HG02870 (cell line): Measurements from ENCODE around the gene PDXP.
"Not testable (repeated sequence)": the region's sequence is repeated elsewhere in the genome, so short reads cannot be mapped to it uniquely, and the experiment has no call there.

Experiments
- ATAC-seq: cut with Tn5 transposase; IDR thresholded peaks from one replicate; pipeline ENCODE4 v1.9.1; 2021; ENCODE audit warnings: mild to moderate bottlenecking, moderate library complexity; ENCODE audit not compliant: unreplicated experiment

The PDXP gene

DNA sequence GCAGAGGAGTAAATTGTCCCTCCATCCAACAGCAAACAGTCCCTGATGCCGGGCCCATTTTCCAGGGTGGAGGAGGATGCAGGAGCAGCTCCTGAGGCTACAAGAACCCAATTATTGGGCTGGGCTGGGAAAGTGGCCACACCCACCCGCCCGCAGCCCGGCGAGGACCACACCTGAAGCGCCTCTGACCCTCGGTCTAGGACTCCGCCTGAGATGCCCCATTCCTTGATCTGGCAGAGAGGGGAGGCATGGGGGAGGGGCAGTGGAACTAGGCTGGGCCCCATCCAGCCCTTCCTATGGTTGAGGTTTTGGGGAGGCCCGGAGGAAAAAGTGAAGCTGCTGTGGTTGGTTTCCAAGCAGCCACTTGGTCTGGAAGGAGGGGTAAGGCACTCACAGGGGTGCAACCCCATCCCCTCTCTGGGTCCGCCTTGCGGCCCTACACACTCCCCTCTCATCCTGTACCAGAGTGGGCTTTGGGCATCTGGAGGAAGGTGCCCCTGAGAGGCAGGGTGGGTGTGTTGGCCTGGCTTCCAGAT is 14.5 kb downstream of the PDXP start:
- no peak for ATAC-seq

DNA sequence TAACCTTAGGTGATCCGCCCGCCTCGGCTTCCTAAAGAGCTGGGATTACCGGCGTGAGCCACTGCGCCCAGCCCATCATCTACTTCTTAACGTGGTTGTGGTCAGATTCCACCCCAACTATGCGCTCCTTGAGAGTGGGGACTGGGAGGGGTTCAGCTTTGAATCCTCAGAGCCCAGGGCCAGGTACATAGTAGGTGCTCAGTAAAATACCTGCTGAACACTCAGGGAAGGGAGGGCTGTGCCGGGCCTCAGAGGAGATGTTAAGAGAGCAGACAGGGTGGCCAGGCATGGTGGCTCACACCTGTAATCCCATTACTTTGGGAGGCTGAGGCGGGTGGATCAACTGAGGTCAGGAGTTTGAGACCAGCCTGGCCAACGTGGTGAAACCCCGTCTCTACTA is 15.7 kb downstream of the PDXP start:
- ATAC-seq = no peak

DNA sequence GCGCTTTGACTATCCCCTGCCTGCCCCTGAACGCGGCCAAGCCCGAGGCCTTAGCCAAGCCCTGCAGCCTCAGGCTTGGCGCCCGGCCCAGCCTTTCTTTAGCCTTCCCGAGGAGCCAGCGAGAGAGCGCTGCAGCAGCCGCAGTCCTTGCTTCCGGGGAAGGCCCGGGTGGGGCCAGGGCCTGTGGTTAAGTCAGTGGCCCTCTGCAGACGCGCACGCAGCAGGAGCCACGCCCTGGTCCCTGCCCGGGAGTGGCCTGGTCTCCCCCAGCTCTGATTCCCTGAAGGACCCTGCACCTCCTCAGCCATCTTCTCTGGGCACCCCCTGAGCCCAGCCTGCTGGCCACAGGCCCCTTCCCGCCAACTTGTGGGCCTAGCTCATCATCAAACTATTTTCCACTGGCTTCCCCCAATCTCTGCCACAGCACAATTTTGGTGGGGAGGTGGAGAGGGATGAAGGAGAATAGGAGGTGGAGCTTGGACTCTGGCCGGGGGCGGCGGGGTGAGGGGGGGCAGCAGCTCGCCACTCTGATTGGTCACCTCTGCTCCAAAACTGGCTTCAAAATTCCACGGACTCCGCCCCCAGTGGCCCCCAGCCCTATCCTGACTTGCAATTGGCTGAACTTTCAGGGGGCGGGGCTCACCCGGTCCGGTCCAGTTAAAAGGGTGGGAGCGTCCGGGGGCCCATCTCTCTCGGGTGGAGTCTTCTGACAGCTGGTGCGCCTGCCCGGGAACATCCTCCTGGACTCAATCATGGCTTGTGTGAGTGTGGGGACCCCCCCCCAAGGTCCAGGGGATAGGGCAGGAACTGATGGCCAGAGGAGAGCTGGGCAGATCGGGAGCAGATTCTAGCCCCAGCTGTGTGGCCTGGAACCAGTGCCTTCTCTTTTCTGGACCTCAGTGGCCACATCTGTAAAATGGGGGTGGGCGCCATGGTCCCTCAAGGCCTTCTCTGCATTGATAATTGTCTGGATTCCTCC is 16.7 kb downstream of the PDXP start, which contains the start of gene LGALS1:
LGALS1 (plus strand) TSS at position 686 of the 979 bp plus-strand sequence; CDS start at position 753, 67 bp downstream.
- no peak for ATAC-seq

DNA sequence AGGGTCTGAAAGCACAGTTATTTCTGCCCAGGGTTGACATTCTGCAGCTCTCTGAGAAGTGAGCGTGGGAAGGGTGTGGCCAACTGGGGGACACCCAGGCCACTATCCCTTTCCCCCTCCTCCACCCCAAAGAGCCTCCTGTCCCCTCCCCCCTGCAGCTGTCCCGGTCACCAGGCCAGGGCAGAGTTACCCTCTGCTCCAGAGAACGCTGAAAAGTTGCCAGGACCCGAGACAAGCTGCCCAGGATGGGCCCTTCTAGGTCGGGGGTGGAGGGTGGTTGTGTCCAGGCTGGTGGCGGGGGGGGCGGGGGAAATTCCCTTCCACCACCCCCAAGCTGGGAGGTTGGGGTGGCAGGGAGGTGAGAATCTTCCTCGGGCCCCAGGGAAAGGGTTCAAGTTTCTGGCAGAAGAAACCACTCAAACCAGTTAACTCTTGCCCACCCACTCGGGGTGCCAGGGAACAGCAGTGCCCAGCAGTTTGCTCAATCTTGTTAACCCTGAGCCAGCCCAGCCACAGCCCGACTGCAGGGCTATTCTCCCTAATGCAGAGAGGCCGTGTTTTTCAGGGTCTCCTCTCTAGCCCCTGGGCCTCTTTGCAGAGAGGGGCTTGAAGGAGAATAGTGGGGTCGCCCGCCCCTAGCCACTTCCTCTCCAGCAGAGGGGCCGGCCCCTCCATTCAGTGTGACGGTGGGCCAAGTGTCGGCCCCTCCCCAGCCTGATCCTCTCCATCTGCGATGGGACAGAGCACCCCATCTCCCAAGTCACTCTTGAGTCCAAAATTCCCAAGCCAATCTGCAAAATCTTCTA is 17.6 kb downstream of the PDXP start:
- ATAC-seq = no peak

DNA sequence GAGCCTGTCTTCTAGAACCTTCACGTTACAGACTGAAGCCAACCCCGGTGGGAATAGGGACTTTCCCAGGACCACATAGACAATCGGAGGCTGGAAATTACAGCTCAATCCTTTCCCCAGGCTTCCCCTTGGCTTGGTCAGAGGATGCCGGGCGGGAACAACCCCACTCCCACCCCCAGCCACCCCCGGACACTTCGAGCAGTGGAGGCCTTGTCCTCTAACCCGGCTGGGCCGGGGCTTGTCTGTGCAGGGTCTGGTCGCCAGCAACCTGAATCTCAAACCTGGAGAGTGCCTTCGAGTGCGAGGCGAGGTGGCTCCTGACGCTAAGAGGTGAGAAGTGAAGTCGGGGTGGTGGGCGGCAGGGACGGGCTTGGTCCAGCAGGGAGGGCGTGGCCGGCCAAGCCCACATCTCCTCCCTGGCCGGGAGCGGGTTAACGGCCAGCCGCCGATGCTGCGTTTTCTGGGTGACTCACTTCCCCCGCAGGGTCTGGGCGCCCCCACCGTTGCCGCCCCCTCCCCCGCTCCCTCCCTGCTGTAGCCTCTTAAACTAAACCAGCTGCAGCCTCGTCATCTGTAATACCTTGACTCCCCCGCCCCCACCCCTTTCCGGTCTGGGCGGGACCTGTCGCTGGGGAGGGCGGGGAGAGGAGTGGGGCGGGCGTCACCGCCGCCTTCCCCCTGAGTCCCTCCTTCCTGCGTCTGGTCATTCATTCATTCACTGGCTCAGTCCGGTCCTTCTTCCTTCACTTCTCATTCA is 18.4 kb downstream of the PDXP start:
- no peak for ATAC-seq

DNA sequence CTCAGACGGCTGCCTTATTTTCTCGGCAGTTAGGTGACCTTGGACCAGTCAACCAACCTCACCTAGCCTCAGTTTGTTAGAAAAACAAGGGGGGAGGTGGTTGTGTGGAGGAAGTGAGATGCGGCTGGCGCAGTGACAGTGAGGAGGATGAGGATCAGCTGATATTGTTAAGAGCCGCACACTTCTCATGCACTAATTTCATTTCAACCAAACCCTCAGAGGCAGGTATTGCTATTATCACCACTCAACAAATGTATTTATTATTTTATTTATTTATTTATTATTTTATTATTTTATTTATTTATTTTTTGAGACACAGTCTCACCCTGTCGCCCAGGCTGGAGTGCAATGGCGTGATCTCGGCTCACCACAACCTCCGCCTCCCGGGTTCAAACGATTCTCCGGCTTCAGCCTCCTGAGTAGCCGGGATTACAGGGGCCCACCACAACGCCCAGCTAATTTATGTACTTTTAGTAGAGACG is 19.0 kb downstream of the PDXP start:
- no peak for ATAC-seq

DNA sequence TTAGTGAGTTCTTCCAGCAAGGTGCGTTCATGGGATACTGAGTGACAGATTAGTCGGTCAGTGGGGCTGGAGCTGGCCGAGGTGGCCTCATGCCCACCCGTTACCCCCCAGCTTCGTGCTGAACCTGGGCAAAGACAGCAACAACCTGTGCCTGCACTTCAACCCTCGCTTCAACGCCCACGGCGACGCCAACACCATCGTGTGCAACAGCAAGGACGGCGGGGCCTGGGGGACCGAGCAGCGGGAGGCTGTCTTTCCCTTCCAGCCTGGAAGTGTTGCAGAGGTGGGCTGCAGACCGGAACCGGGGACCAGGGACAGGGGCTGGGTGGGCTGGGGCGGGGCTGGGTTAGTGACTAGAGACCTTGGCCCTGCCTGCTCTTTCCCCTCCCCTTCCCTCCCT is 19.8 kb downstream of the PDXP start:
- ATAC-seq = no peak

DNA sequence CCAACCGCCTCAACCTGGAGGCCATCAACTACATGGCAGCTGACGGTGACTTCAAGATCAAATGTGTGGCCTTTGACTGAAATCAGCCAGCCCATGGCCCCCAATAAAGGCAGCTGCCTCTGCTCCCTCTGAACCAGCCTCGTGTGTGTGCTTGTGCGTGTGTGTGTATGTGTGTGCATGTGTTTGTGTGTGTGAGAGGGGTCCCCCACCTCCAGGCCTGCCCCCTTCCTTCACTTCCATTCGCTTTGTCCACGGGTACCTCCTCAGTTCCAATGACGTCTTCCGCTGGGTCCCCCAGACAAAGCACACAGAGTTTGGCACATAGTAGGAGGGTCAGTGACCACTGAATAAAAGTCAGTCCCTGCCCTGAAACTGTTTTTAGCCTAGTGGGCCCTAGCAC is 21.1 kb downstream of the PDXP start:
- ATAC-seq = no peak

DNA sequence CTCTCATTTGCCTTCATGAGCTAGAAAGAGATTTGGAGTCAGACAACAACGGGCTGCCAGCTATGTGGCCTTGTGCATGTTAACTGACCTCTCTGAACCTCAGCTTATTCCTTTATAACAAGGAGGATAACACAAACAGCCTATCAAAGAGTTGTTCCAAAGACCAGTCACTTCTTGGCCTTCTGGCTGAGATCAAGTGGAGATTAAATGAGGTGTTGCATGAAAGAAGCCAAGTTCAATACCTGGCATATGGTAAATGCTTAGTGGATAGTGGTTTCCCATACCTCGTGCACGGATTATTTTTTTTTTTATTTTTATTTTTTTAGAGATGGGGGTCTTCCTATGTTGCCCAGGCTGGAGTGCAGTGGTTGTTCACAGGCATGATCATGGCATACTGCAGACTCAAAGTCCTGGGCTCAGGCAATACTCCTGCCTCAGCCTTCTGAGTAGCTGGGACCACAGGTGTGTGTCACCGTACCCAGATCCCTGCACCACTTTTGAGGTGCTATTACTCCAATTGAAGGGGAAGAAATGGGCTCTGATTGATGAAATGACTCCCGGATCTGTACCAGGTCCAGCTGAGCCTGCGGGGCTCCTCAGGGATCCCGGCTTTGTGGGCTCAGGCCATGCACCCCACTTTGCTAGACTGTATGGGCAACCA is 21.8 kb downstream of the PDXP start:
- no peak for ATAC-seq

DNA sequence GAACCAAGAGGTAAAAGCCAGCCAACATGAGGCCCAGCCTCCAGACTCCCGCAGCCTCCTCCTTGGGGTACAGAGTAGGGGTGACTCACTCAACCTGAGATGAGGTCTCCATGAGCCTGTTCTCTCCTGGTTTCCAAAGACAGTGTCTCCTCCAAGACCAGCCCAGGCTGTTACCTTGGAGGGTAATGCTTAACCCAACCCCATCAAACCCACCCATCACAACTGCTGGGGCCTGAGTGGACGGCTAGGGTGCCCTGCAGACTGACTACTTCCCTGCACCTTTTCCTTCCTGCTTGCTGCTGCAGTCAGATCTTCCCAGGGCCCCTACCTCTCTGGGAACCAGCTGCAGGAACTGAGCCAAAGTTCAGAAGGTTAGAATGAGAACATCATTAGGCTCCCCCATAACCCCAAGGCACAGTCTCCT is 22.5 kb downstream of the PDXP start:
- no peak for ATAC-seq

DNA sequence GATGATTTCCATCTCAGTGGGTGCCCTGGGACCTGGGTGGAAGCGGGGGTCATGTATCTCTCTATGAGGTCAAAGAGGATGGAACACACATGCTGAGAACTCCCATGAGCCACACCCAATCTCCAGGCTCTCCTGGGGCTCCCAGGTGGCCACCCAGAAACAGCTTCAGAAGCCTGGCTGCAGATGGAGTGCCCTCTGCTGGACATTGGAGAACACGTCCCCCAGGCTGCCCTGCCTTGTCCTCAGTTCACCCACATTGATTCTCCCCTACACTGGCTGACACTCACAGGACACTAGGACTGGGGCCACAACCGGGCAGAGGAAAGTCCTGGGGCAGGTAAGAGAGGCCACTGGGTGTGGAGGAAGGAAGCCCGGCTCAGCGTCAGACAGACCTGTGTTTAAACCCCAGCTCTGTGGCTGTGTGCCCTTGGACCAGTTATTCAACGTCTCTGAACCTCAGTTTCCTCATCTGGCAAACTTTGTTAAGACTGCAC is 23.1 kb downstream of the PDXP start:
- no peak for ATAC-seq

DNA sequence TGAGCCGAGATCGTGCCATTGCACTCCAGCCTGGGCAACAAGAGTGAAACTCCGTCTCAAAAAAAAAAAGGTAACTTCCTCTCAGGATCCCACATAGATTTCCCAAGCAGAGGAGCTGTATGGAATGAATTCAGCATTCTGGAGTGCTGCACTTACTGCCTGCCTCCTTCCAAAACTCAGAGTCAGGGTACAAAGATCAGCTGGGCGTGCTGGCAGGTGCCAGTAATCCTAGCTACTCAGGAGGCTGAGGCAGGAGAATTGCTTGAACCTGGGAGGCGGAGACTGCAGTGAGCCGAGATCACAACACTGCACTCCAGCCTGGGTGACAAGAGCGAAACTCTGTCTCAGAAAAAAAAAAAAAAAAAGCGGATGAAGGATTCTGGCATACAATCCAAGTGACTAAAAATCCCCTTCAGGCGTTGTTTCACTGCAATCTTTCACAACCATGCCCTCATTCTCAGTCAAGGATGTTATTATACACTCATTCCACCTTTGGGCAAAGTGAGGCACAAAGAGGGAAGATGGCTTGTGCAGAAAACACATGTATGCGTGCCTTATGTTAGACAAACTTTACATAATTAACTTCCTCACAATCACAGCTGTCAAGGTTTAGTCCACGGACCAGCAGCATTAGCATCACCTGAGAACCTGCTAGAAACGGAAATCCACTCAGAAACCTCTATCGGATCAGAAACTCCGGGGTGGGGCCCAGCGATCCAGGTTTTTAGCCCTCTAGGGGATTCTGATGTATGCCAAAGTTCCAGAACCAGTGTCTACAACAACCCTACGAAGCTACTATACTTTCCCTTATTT is 26.5 kb downstream of the PDXP start:
- ATAC-seq = no peak

DNA sequence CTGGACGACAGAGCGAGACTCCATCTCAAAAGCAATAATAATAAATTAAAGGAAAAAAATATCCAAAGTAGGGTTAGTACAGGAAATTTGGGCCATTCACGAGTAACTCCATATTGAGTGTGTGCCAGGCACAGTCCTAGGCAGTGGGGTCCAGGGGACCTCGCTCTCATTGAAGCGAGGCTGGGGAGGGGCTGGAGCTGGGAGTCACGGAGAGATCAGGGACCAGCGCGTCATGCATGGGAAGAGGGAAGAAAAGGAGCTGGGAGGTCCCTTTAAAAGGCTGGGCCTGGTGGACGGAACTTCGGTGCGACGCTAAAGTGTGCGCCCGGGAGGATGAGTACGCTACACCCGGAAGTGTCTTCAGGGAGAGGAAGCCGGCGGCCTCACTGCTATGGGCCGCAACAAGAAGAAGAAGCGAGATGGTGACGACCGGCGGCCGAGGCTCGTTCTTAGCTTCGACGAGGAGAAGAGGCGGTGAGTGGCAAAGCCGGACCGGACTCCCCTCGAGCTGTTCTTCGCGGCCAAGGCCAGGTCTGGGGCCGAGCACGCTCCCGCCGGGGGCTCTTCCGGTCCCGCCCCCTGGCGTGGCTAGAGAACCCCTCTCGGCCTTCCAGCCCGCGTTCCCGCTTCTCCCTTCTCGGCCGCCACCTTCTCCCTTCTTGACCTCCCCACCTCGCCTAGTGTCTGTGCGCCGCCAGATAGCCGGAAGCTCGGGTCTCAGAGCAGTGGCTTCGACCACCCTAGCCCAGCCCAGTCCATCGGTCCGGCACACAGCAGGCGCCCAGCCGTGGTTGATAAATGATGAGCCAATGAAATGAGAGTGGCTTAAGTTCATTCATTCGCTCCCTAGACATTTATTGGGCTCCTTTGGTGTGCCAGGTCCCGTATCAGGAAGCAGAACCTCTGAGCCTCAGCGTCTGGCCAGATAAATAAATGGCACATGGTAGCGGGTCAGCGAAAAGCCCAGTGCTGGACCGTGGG is 27.8 kb downstream of the PDXP start, which contains the start of gene NOL12:
NOL12 (plus strand) TSS at position 342 of the 981 bp plus-strand sequence; CDS start at position 392, 50 bp downstream.
- peak; percentile 63 for ATAC-seq

DNA sequence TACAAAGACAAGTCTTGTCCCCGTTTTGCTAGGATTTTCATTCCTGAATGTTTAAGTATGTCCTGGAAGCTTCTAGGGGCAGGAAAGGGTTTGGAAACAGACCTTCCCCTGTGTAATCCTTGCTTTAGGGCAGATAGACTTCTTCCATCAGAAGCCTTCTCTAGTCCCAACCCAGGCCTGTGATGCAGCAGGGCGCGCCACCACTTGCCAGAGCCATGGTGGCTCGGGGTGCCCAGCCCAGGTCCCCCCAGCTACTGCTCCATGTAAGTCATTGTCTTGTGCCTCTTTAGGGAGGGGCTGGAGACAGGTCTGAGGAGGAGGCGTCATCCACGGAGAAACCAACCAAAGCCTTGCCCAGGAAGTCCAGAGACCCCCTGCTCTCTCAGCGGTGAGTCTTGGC is 31.9 kb downstream of the PDXP start:
- ATAC-seq = no peak

DNA sequence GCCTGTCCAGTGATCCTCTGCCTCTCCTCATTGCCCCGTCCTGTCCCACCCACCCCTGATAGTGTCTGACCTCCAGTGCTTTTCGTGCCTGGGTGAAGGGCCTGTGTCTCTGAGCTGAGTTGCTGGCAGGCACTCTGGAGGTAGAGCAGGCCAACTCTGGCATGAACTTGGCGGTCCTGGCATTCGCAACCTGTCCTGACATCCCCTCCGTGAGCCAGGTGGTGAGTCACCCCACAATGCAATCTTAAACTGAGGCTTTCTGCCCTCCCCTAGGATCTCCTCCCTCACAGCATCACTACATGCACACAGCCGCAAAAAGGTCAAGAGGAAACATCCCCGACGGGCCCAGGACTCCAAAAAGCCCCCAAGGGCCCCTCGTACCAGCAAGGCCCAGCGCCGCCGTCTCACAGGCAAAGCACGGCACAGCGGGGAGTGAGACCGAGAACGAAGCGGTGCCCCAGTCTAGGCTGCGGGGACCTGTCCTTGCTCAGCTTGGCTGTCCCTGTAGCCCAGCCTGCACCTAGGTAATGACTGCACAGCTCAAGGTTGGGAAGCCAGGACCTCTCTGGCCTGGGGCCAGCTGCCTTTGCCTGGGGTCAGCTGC is 32.5 kb downstream of the PDXP start:
- ATAC-seq = no peak

DNA sequence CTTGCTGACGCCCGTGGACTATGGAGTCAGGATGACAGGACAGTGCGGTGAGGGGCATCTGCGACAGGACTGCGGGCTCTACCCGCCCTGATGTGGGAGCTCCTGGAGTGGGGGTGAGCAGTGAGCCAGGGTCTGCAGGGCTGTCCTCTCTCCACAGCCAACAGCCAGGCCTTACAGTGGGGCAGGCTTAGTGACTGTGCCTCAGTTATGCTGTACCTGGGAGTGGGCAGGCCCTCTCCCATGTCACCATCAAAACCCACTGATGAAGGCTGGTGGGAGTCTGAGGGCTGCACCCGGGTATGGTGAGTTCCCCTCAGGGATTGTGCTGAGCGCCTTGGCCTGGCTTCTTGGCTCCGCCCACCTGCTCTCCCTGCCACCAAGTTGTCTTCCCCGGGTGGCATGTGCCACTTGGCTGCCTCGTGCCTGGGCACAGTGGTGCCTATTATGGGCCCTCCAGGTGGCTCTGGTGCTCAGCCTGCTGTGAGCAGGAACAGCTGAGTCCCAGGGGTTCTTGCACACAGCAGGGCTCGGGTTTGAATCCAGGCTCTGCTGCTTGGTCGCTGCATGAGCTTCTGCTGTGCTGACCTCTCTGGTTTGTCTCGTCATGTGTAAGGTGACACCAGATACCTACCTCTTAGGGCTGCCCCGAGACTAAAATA is 34.2 kb downstream of the PDXP start:
- ATAC-seq = no peak

DNA sequence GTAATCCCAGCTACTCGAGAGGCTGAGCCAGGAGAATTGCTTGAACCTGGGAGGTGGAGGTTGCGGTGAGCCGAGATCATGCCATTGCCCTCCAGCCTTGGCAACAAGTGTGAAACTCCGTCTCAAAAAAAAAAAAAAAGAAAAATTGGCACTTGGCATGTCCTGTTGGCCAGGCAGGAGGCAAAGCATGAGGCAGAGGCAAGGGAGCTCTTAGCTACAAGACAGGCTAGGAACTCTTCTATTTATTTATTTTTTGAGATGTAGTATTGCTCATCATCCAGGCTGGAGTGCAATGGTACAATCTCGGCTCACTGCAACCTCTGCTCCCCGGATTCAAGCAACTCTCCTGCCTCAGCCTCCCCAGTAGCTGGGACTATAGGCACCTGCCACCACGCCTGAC is 35.6 kb downstream of the PDXP start:
- ATAC-seq = not testable (repeated sequence)
